ENCODE data around the gene ENOPH1.
"Not testable (repeated sequence)": the region's sequence is repeated elsewhere in the genome, so short reads cannot be mapped to it uniquely, and the experiment has no call there.

The ENOPH1 gene

GRCh38 chr4:82473621-82474164, 43.3 kb downstream of the ENOPH1 start:
- DNase-seq, result no peak

GRCh38 chr4:82475931-82476330, 45.5 kb downstream of the ENOPH1 start:
- not testable (repeated sequence) for DNase-seq

GRCh38 chr4:82477469-82477868, 47.1 kb downstream of the ENOPH1 start:
- not testable (repeated sequence) for DNase-seq

GRCh38 chr4:82479562-82479961, 49.2 kb downstream of the ENOPH1 start:
- no peak for DNase-seq

GRCh38 chr4:82480771-82481505, 50.5 kb downstream of the ENOPH1 start:
- no peak for DNase-seq

GRCh38 chr4:82481506-82481840, 51.1 kb downstream of the ENOPH1 start:
- DNase-seq, result no peak

- no peak for DNase-seq
These were observed 52.0 kb downstream of the ENOPH1 start for GRCh38 chr4:82482387-82482786.

- no peak for DNase-seq
These were observed 54.8 kb downstream of the ENOPH1 start for GRCh38 chr4:82484996-82485783.

GRCh38 chr4:82489076-82489475, 58.7 kb downstream of the ENOPH1 start:
- DNase-seq, result no peak

GRCh38 chr4:82489987-82490386, 59.6 kb downstream of the ENOPH1 start:
- DNase-seq, result no peak

- no peak for DNase-seq
These were observed 61.0 kb downstream of the ENOPH1 start for GRCh38 chr4:82491251-82491960.

GRCh38 chr4:82493721-82494425, 63.5 kb downstream of the ENOPH1 start:
- DNase-seq, result no peak

- no peak for DNase-seq
These were observed 65.3 kb downstream of the ENOPH1 start for GRCh38 chr4:82495666-82496065.

GRCh38 chr4:82496349-82496748, 66.0 kb downstream of the ENOPH1 start:
- no peak for DNase-seq

- no peak for DNase-seq
These were observed 69.5 kb downstream of the ENOPH1 start for GRCh38 chr4:82499738-82500434.

GRCh38 chr4:82500435-82501153, 70.2 kb downstream of the ENOPH1 start:
- DNase-seq, result no peak

GRCh38 chr4:82501154-82501442, 70.7 kb downstream of the ENOPH1 start:
- DNase-seq, result no peak

GRCh38 chr4:82508011-82508410, 77.6 kb downstream of the ENOPH1 start:
- DNase-seq, result no peak

GRCh38 chr4:82508806-82509428, 78.5 kb downstream of the ENOPH1 start:
- DNase-seq, result no peak

- no peak for DNase-seq
These were observed 79.8 kb downstream of the ENOPH1 start for GRCh38 chr4:82510216-82510615.
